Type B pancreatic cell (in vitro differentiated cells): ENCODE results near the gene IRX5. TPM values are rescaled to one million over a fixed set of nuclear protein-coding genes. Genes with fewer than 3 reads are reported as not detected.
A peak's percentile ranks its signal among the peaks of the same experiment; 100 is the strongest.

ENCODE experiments used
- DNase-seq: peaks from one replicate; pipeline ENCODE4 v3.0.0; 2021; ENCODE audit warnings: mixed read lengths; ENCODE audit not compliant: unreplicated experiment; ENCODE audit errors: extremely low spot score
- H3K27ac Mint-ChIP-seq: 2 replicates; pipeline ENCODE4 v1.8.0; 2021; ENCODE audit warnings: mild to moderate bottlenecking, mixed read lengths
- H3K27me3 Mint-ChIP-seq: 2 replicates; pipeline ENCODE4 v1.8.0; 2021; ENCODE audit warnings: mixed read lengths
- H3K36me3 Mint-ChIP-seq: 2 replicates; pipeline ENCODE4 v1.8.0; 2021; ENCODE audit warnings: mixed read lengths
- H3K4me1 Mint-ChIP-seq: one replicate; pipeline ENCODE4 v1.8.0; 2021; ENCODE audit warnings: mixed read lengths; ENCODE audit not compliant: unreplicated experiment
- H3K4me3 Mint-ChIP-seq: 2 replicates; pipeline ENCODE4 v1.8.0; 2021; ENCODE audit warnings: mild to moderate bottlenecking, mixed read lengths
- H3K9me3 Mint-ChIP-seq: 2 replicates; pipeline ENCODE4 v1.8.0; 2021; ENCODE audit warnings: mixed read lengths
- total RNA-seq: library from RNA; stranded (reverse); gene quantifications from 2 replicates; pipeline ENCODE4 v1.2.1, GENCODE V29; 2021; ENCODE audit warnings: low replicate concordance
- TF ChIP-seq, protein P1 (sequence below): fragments of 200-600 bp; sonication (generic); conservative IDR thresholded peaks from 2 replicates; pipeline ENCODE4 v1.5.0; 2021; ENCODE audit warnings: antibody characterized with exemption, mild to moderate bottlenecking

IRX5 gene
- total RNA-seq, 1 donor from 2014 or later: 21.5 TPM

DNA sequence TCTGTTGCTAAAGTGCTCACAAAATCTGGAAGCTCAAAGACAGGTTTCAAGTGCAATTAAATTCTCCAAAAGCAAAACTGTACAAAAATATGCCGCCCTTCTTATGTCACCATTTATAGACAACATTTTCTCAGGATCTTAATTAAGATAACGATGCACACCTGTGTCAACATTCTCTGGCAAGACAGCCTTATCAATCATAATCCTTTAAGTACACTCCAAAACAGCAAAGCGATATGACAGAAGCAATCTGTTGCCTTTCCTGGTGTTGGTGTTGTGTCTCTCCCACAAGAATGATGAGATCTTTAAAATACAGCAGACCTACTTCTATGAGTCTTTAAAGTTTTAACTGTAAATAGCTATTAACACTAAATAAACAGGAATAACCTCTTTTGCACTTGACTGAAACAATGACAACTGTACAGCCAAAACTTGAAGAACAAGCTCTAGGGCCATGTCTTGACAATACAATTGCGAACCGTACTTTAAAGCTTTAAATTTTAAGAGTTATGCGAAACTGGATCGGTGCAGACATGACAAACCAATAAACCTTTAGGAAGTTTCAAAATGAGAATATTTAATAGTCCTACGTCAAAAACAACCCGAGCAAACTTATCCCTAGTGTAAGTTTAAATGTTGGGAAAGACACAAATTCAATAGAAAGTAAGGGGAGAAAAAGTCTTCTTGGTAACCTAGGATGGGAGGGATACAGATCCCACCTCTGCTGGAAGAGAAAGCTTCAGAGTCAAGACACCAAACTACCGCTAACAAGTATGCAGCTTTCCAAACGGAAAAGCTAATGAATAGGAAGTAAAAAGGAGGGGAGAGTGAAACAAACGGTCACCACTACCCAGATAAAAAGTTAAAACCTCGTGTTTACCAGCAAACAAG, 3.3 kb upstream of the IRX5 start:
- TF ChIP-seq, protein P1, sequence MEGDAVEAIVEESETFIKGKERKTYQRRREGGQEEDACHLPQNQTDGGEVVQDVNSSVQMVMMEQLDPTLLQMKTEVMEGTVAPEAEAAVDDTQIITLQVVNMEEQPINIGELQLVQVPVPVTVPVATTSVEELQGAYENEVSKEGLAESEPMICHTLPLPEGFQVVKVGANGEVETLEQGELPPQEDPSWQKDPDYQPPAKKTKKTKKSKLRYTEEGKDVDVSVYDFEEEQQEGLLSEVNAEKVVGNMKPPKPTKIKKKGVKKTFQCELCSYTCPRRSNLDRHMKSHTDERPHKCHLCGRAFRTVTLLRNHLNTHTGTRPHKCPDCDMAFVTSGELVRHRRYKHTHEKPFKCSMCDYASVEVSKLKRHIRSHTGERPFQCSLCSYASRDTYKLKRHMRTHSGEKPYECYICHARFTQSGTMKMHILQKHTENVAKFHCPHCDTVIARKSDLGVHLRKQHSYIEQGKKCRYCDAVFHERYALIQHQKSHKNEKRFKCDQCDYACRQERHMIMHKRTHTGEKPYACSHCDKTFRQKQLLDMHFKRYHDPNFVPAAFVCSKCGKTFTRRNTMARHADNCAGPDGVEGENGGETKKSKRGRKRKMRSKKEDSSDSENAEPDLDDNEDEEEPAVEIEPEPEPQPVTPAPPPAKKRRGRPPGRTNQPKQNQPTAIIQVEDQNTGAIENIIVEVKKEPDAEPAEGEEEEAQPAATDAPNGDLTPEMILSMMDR: no peak
- H3K4me3 Mint-ChIP-seq: peak overlapping the region; percentile 98
- H3K27me3 Mint-ChIP-seq: peaks cover 32% of the 10 kb centered on the region
- H3K36me3 Mint-ChIP-seq: peaks cover 7% of the 10 kb centered on the region
- no peaks in the 10 kb centered on the region for H3K9me3 Mint-ChIP-seq
- H3K4me1 Mint-ChIP-seq: peaks cover 23% of the 10 kb centered on the region
- H3K27ac Mint-ChIP-seq: peak overlapping the region; percentile 93
- DNase-seq: no peak

DNA sequence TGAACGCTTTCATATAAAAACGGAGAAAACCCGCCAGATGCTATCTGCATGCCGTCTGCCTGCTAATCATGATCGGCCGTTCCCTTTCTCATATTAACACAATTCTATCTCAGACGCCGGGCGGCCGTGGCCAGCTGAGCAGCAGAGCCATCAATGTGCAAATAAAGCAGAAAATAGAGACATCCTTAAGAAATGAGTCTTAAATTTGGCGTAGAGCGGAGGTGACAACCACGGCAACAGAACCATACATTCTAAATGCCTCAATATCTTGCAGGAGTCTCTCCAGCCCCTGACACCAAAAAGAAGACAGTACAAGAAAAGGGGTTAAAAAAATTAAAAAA, 2.7 kb upstream of the IRX5 start:
- no peak for DNase-seq
- H3K4me3 Mint-ChIP-seq: peak overlapping the region; percentile 98
- H3K36me3 Mint-ChIP-seq: peaks cover 11% of the 10 kb centered on the region
- peaks cover 36% of the 10 kb centered on the region for H3K27me3 Mint-ChIP-seq
- peaks cover 21% of the 10 kb centered on the region for H3K4me1 Mint-ChIP-seq
- no peaks in the 10 kb centered on the region for H3K9me3 Mint-ChIP-seq
- TF ChIP-seq, protein P1: no peak
- peak overlapping the region; percentile 93 for H3K27ac Mint-ChIP-seq

DNA sequence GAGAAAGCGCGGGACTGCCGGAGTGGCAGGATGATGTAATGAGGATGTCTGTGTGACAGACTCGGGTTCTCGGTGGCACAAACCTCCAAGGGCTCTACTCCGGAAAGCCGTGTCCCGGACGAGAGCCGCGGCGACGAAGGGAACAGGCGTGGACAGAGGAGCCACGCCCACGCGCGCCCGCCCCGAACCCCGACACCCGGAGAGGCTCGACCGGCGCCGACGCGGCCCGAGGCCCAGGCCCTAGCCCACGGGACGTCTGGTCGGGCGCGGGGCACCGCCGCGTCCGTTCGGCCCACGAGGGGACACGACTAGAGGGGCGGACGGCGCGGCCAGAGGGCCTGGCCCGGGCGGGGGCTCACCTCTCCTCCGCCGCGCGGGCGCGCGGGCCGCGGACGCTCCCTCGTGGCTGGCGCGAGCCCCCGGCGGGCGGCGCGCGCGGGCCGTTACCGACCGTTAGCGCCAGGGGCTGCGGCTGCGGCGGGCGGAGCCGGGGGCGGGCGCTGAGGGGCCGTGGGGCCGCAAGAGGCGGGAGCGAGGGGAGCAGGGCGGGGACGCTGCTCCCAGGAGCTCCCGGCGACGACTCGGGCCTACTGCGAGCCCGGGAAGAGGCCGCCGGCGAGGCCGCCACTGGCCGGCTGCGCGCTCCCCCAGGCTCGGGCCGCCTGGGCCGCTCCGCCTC, 2.1 kb upstream of the IRX5 start:
- peaks cover 35% of the 10 kb centered on the region for H3K27me3 Mint-ChIP-seq
- H3K36me3 Mint-ChIP-seq: peaks cover 9% of the 10 kb centered on the region

DNA sequence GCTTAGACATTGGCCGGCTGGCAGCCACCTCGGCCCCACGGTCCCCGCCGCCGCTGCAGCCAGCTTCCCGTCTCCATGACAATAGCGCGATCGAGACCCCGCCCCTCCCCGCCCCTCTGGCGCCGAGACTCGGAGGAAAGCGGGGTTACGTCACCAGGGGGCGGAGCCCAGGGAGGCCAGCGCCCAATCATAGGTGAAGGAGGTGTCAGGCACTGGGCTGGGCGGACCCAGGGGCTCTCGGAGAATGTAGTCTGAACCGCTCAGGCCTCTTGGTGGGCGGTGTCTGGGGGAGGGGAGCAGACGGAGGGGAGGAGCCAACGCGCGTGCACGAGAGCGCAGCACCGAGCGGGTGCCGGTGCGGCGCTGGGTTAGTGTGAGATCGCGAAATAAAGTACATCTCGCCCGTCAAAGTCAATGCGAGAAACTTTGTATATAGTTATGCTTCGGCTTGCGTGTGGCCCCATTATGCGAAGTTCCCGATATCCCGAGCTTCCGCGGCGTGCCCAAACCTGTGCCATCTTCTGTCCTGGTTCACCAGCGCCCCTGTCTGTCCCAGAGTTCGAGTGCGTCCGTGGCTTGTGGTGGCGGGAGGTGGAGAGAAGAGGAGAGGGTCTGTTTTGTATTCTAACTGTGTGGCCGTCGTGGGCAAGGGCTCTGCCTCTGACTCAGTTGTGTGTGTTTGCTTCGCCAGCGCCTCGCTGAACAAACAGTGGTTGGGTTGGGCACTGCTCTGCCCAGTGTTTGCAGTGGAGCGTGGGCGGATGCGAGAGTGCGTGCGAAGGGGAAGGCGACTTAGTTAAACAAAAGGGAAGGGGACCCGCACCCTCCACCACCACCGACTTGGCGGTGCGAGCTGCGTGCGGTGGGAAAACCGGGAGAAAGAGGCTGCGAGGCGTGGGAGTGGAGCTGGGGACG, 1.3 kb upstream of the IRX5 start:
- no peaks in the 10 kb centered on the region for H3K9me3 Mint-ChIP-seq
- H3K36me3 Mint-ChIP-seq: peaks cover 14% of the 10 kb centered on the region
- peak overlapping the region; percentile 97 for H3K27ac Mint-ChIP-seq
- TF ChIP-seq, protein P1: peak; percentile 39
- peaks cover 40% of the 10 kb centered on the region for H3K27me3 Mint-ChIP-seq
- H3K4me3 Mint-ChIP-seq: peak overlapping the region; percentile 98
- H3K4me1 Mint-ChIP-seq: peaks cover 19% of the 10 kb centered on the region
- DNase-seq: peak; percentile 100

More for the DNA sequence above, 2.1 kb upstream of the IRX5 start:
- DNase-seq: peak; percentile 75
- Mint-ChIP-seq H3K4me3 (peak overlapping the region; percentile 98), H3K9me3 (no peaks in the 10 kb centered on the region), H3K27ac (peak overlapping the region; percentile 97), H3K4me1 (peaks cover 16% of the 10 kb centered on the region)
- TF ChIP-seq, protein P1: peak; percentile 38

DNA sequence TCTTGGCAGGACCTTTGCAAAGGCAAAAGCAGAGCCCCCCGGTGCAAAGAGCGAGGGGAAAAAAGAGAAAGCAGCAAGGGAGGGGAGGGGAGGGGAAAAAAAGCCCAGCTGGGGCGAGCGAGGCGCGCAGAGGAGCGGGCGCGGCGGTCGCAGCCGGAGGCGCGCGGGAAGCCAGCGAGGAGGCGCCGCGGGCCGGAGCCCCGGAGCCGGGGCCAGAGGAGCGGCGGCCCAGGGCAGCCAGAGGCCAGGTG, 129 bp downstream of the IRX5 start:
- H3K27me3 Mint-ChIP-seq: peaks cover 55% of the 10 kb centered on the region
- TF ChIP-seq, protein P1: no peak
- peak overlapping the region; percentile 97 for H3K27ac Mint-ChIP-seq
- H3K9me3 Mint-ChIP-seq: no peaks in the 10 kb centered on the region
- H3K36me3 Mint-ChIP-seq: peaks cover 24% of the 10 kb centered on the region
- no peak for DNase-seq
- H3K4me3 Mint-ChIP-seq: peak overlapping the region; percentile 98
- H3K4me1 Mint-ChIP-seq: peaks cover 22% of the 10 kb centered on the region
